HG02642 (cell line): ENCODE results near the gene PHKB.
"Not testable (repeated sequence)": the region's sequence is repeated elsewhere in the genome, so short reads cannot be mapped to it uniquely, and the experiment has no call there.

Source experiments
- ATAC-seq: cut with Tn5 transposase; IDR thresholded peaks from one replicate; pipeline ENCODE4 v1.9.1; 2021; ENCODE audit warnings: mild to moderate bottlenecking; ENCODE audit not compliant: unreplicated experiment, poor library complexity

The PHKB gene

GRCh38 chr16:47499700-47500264, 38.7 kb downstream of the PHKB start:
- no peak for ATAC-seq

- no peak for ATAC-seq
Observed at GRCh38 chr16:47503936-47504335, 42.8 kb downstream of the PHKB start.

DNA sequence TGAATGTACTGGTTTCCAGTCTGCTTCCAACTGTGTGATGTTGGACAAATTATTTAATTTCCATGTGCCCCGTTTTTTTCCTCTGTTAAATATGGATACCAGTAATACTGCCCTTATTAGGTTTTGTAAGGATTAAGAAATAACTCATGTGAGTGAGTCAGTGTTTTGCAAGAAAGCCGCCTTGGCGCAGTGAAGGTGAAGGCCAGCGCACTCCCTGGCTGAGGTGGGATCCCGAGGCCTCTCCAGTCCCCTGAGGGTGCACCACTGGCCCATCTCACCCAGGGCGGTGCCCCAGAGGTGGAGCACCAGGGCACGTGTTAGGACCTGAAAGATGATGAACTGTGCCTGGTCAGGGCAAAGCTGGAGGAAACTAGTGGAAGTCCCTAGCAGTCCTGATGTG, 43.5 kb downstream of the PHKB start:
- no peak for ATAC-seq

GRCh38 chr16:47506800-47507199, 45.7 kb downstream of the PHKB start:
- no peak for ATAC-seq

GRCh38 chr16:47507701-47508100, 46.6 kb downstream of the PHKB start:
- ATAC-seq = no peak

DNA sequence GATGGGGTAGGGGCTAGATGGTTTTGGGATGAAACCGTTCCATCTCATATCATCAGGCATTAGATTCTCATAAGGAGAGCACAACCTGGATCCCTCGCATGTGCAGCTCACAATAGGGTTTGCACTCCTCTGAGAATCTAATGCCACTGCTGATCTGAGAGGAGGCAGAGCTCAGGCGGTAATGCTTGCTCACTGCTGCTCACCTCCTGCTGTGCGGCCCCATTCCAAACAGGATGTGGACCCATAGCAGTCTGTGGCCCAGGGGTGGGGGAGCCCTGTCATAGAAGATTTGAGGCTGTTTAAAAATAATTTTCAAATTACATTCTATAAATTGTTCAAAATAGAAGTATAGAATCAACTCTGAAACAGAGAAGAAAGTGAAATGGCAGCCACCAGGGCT, 50.8 kb downstream of the PHKB start:
- ATAC-seq = no peak

DNA sequence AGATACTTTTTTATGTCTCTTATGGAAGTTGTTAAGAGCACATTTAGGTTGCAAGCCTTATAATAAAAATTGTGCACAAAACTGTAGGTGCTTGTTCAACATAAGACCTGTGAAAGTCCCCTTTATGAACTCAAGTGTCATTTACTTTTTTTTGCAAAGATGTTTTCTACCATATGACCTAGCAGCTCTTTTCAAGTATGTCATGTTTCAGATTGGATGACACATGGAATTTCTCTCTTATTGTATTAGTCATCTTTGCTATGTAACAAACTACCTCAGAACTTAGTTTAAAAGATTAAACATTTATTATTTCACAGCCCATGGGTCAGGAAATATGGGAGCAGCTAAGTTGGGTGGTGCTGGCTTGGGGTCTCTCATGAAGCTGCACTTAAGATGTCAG, 57.9 kb downstream of the PHKB start:
- no peak for ATAC-seq

GRCh38 chr16:47519546-47519945, 58.4 kb downstream of the PHKB start:
- no peak for ATAC-seq

DNA sequence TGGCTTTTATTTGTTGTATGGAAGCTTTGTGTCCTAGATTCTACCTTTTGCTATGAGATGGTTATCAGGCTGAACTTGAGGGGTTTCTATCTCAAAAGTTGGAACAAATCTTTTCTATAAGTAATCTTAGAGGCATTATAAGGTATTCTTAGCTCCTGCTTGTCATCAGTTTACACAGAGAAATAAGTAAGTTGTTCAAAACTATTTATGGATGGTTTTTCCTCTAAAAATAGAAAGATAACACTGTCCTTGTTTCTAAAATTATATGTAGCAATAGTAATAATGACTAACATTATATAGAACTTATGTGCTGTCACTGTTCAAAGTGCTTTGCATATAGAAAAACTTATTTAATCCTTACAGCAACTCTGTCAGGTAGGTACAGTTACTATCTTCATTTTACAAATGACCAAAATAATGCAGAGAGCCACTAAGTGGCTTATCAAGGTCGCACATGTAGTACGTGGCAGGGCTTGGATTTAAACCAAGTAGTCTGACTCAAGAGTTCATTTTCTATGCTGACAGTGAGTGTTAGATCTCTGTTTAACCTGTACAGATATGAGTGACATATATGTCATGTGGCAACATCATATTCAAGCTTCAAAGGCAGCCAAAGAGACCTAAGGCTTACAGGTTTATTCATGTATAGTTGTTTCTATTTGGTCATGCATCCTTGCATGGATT, 59.0 kb downstream of the PHKB start:
- no peak for ATAC-seq

- ATAC-seq = peak; percentile 99
Observed at GRCh38 chr16:47523342-47524006, 62.3 kb downstream of the PHKB start.

DNA sequence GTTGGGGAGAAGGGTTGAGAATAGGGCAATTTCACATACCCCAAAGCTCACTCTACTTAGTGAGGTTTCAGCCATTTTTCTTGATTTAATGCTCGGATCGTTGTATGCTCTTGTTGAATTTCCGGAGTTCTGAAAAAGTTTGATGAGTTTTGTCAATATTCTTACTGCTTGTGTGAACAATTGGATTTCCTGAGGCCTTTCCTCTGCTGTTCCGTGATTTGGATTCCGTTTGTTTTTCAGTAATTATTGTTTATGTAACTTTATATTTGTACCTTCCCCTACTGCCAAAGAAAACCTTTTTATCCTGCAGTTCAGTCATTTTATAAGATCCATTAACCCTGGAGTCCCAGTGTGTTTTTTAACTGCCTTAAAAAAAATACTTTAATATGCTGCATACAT, 62.9 kb downstream of the PHKB start:
- ATAC-seq = no peak

DNA sequence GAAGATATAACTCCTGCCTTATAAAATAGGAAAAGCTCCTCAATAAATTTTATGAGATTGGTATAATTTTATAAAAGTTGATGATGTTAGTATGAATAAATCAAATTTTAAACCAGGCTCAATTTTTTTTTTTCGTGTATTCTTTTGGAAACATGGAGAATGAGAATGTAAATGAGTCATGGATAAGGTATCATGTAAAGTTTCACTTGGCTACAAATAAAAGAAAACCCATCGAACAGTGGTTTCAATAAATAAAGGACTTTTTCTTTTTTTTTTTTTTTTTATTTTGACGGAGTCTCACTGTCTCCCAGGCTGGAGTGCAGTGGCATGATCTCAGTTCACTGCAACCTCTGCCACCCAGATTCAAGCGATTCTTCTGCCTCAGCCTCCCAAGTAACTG, 67.3 kb downstream of the PHKB start:
- ATAC-seq = no peak

GRCh38 chr16:47533744-47534292, 72.7 kb downstream of the PHKB start:
- ATAC-seq = no peak

DNA sequence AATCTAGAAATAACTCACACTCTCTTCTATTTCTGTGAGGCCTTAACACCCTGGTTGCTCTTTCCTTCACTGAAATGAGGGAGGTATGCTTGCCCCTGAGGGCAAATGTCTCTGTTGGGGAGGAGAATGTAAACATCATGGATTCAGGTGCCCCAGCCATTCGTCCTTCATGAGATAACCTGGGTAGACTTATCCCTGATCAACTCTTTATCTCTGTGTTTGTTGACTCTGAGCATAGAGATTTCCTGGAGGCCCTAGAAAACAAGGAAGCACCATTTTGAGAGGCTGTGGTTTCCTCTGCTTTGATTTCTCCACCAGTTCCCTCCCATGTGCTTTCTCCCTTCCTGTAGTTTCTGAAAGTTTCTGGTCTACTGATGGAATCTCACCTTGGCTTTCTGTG, 77.3 kb downstream of the PHKB start:
- no peak for ATAC-seq

- ATAC-seq = not testable (repeated sequence)
Observed at GRCh38 chr16:47539707-47540670, 78.9 kb downstream of the PHKB start.

- ATAC-seq = not testable (repeated sequence)
Observed at GRCh38 chr16:47541135-47541534, 80.0 kb downstream of the PHKB start.

DNA sequence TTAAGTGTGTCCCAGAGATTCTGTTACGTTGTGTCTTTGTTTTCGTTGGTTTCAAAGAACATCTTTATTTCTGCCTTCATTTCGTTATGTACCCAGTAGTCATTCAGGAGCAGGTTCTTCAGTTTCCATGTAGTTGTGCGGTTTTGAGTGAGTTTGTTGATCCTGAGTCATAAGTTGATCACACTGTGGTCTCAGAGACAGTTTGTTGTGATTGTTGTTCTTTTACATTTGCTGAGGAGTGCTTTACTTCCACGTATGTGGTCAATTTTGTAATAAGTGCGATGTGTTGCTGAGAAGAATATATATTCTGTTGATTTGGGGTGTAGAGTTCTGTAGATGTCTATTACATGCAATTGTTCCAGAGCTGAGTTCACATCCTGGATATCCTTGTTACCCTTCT, 83.1 kb downstream of the PHKB start:
- not testable (repeated sequence) for ATAC-seq

- ATAC-seq = not testable (repeated sequence)
Observed at GRCh38 chr16:47551185-47551584, 90.1 kb downstream of the PHKB start.

GRCh38 chr16:47551767-47552166, 90.6 kb downstream of the PHKB start:
- ATAC-seq = not testable (repeated sequence)

DNA sequence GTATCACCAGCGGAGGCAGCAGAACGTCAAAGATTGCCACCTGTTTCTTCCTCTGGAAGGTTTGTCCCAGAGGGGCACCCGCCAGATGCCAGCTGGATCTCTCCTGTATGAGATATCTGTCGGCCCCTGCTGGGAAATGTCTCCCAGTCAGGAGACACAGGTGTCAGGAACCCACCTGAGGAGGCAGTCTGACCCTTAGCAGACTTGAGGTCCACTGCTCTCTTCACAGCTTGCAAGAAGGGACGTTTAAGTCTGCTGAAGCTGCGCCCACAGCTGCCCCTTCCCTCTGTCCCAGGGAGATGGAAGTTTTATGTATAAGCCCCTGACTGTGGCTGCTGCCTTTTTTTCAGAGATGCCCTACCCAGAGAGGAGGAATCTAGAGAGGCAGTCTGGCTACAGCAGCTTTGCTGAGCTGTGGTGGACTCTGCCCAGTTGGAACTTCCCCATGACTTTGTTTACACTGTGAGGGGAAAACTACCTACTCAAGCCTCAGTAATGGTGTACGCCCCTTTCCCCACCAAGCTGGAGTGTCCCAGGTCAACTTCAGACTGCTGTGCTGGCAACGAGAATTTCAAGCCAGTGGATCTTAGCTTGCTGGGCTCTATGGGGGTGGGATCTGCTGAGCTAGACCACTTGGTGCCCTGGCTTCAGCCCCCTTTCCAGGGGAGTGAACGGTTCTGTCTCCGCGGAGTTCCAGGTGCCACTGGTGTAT, 92.9 kb downstream of the PHKB start:
- no peak for ATAC-seq
